IMR-90 (cell line): ENCODE results near the gene ZNF613. TPM values are rescaled to one million over a fixed set of nuclear protein-coding genes. Genes with fewer than 3 reads are reported as not detected.

Source experiments
- ATAC-seq: fragments of 200-7000 bp; cut with Tn5 transposase; 2 replicates; pipeline ENCODE4 v1.9.1; 2020; ENCODE audit warnings: low read depth, mild to moderate bottlenecking, moderate library complexity
- BruUV-seq: library from RNA; stranded (reverse); fragments of 400-500 nt; replicated peaks from 2 replicates; lab custom pipeline; 2021; lab: Mats Ljungman, UMichigan
- CTCF ChIA-PET: fragments of 300-600 bp; formaldehyde crosslinking; extraction: SDS; loops from one replicate; lab custom pipeline; 2021; ENCODE audit warnings: antibody characterized with exemption; lab: Yijun Ruan, JAX
- POLR2A ChIA-PET: fragments of 300-600 bp; sonication (Branson Sonifier 250); formaldehyde crosslinking; loops from one replicate; lab custom pipeline; 2022; ENCODE audit warnings: antibody characterized with exemption; ENCODE audit not compliant: unreplicated experiment; lab: Charles Lee
- DNase-seq: peaks from one replicate; pipeline ENCODE4 v3.0.0; 2013
- H2AFZ ChIP-seq: replicated peaks from 2 replicates; pipeline ENCODE3; 2013; ENCODE audit warnings: low read length, mild to moderate bottlenecking; ENCODE audit not compliant: poor library complexity
- H2AK5ac ChIP-seq: 2 replicates; pipeline ENCODE4 v1.6.1; 2013; ENCODE audit warnings: low read depth, low read length, inconsistent platforms
- H2AK9ac ChIP-seq: replicated peaks from 2 replicates; pipeline ENCODE3; 2013; ENCODE audit warnings: mild to moderate bottlenecking, low read depth, low read length, moderate library complexity; ENCODE audit not compliant: poor library complexity
- H2BK120ac ChIP-seq: 2 replicates; pipeline ENCODE4 v1.6.1; 2013; ENCODE audit warnings: low read depth, low read length, inconsistent platforms
- H2BK15ac ChIP-seq: 3 replicates; pipeline ENCODE4 v1.6.1; 2013; ENCODE audit warnings: low read depth, low read length, inconsistent platforms
- H2BK20ac ChIP-seq: 2 replicates; pipeline ENCODE4 v1.6.1; 2013; ENCODE audit warnings: low read depth, mild to moderate bottlenecking, inconsistent platforms, low read length, moderate library complexity
- H2BK5ac ChIP-seq: 2 replicates; pipeline ENCODE4 v1.6.1; 2013; ENCODE audit warnings: mild to moderate bottlenecking, low read depth, low read length, inconsistent platforms; ENCODE audit not compliant: poor library complexity, severe bottlenecking
- H3K14ac ChIP-seq: replicated peaks from 2 replicates; pipeline ENCODE4 v1.6.1; 2013; ENCODE audit warnings: low read depth, low read length, inconsistent platforms
- H3K18ac ChIP-seq: 2 replicates; pipeline ENCODE4 v1.6.1; 2013; ENCODE audit warnings: low read depth, low read length, control low read depth
- H3K23ac ChIP-seq: 2 replicates; pipeline ENCODE4 v1.6.1; 2013; ENCODE audit warnings: low read depth, low read length, inconsistent platforms
- H3K27ac ChIP-seq: 2 replicates; pipeline ENCODE4 v1.5.1; 2013; ENCODE audit warnings: mild to moderate bottlenecking, control low read depth, low read length; ENCODE audit not compliant: insufficient read depth
- H3K27me3 ChIP-seq: 2 replicates; pipeline ENCODE4 v1.6.1; 2013; ENCODE audit warnings: low read length; ENCODE audit not compliant: control insufficient read depth, insufficient read depth
- H3K36me3 ChIP-seq: 2 replicates; pipeline ENCODE4 v1.6.1; 2013; ENCODE audit warnings: low read length, mixed read lengths; ENCODE audit not compliant: control insufficient read depth, insufficient read depth
- H3K4ac ChIP-seq: 2 replicates; pipeline ENCODE4 v1.6.1; 2013; ENCODE audit warnings: low read depth, low read length, inconsistent platforms
- H3K4me1 ChIP-seq: 2 replicates; pipeline ENCODE4 v1.6.1; 2013; ENCODE audit warnings: low read length, mixed read lengths; ENCODE audit not compliant: control insufficient read depth, insufficient read depth
- H3K4me2 ChIP-seq: 2 replicates; pipeline ENCODE4 v1.6.1; 2013; ENCODE audit warnings: low read depth, mild to moderate bottlenecking, control low read depth, low read length, moderate library complexity
- H3K4me3 ChIP-seq: 2 replicates; pipeline ENCODE4 v1.5.1; 2013; ENCODE audit warnings: low read depth, mild to moderate bottlenecking, control low read depth, low read length, moderate library complexity; ENCODE audit not compliant: insufficient read depth
- H3K56ac ChIP-seq: 2 replicates; pipeline ENCODE4 v1.6.1; 2013; ENCODE audit warnings: low read length, inconsistent platforms; ENCODE audit not compliant: insufficient read depth; ENCODE audit errors: extremely low read depth
- H3K79me1 ChIP-seq, 2 experiments: 2 replicates each; pipeline ENCODE4 v1.6.1; 2013; ENCODE audit warnings: low read length in 2 of 2, inconsistent platforms in 1 of 2, low read depth in 1 of 2
- H3K9ac ChIP-seq: 2 replicates; pipeline ENCODE4 v1.6.1; 2013; ENCODE audit warnings: low read depth, low read length, control low read depth
- H3K9me1 ChIP-seq: 2 replicates; pipeline ENCODE4 v1.6.1; 2013; ENCODE audit warnings: low read length, inconsistent platforms; ENCODE audit not compliant: insufficient read depth
- H3K9me3 ChIP-seq: 2 replicates; pipeline ENCODE4 v1.6.1; 2013; ENCODE audit warnings: low read length; ENCODE audit not compliant: control insufficient read depth, insufficient read depth
- H4K20me1 ChIP-seq: 2 replicates; pipeline ENCODE4 v1.6.1; 2013; ENCODE audit warnings: low read length, inconsistent platforms; ENCODE audit not compliant: insufficient read depth
- H4K5ac ChIP-seq: 2 replicates; pipeline ENCODE4 v1.6.1; 2013; ENCODE audit warnings: mild to moderate bottlenecking, low read depth, low read length, control low read depth
- H4K8ac ChIP-seq, 2 experiments: 2 replicates each; pipeline ENCODE4 v1.6.1; 2013; ENCODE audit warnings: low read depth in 2 of 2, low read length in 2 of 2, control low read depth in 1 of 2, inconsistent platforms in 1 of 2
- H4K91ac ChIP-seq: 2 replicates; pipeline ENCODE4 v1.6.1; 2013; ENCODE audit warnings: low read depth, low read length, inconsistent platforms; ENCODE audit not compliant: insufficient read depth
- CEBPB ChIP-seq: IDR thresholded peaks from 2 replicates; pipeline ENCODE4 v1.6.1; 2012; ENCODE audit warnings: low read depth, low read length, improper control_type of control experiment
- RCOR1 ChIP-seq: IDR thresholded peaks from 2 replicates; pipeline ENCODE4 v1.6.1; 2012; ENCODE audit warnings: mild to moderate bottlenecking, low read length, improper control_type of control experiment; ENCODE audit not compliant: insufficient replicate concordance
- WGBS, 2 experiments: methylation state at CpG; one replicate each; pipeline versions ENCODE4 v1.1.5 to v1.1.7; 2013; ENCODE audit warnings: missing lambda C conversion rate in 2 of 2; ENCODE audit not compliant: insufficient read length in 1 of 2; ENCODE audit errors: extremely low coverage in 2 of 2; 5-methylcytosine and 5-hydroxymethylcytosine counted together
- dilution Hi-C: fragments of 300-500 bp; cut with HindIII; formaldehyde crosslinking; loops from one replicate; pipeline ENCODE4 v1.14.3; 2018; ENCODE audit warnings: low sequenced_read_pairs; ENCODE audit not compliant: unreplicated experiment
- in situ Hi-C: fragments of 300-500 bp; cut with MboI; formaldehyde crosslinking; loops from 3 replicates; pipeline ENCODE4 v1.14.3; 2019; ENCODE audit warnings: low sequenced_read_pairs, inconsistent platforms, mixed read lengths
- intact Hi-C: fragments of 100-400 bp; cut with micrococcal nuclease; formaldehyde crosslinking; loops from 2 replicates; pipeline ENCODE4 v1.10.0; 2022
- polyA plus RNA-seq, 3 experiments: library from polyadenylated mRNA; depleted of rRNA; stranded (reverse); fragments of >200 nt; gene quantifications; 2 replicates each; pipeline ENCODE4 v1.2.3, GENCODE V29; 2012; ENCODE audit warnings: low replicate concordance in 1 of 3
- total RNA-seq: library from RNA; depleted of rRNA; stranded (reverse); fragments of >200 nt; gene quantifications from 2 replicates; pipeline ENCODE4 v1.2.3, GENCODE V29; 2012

The ZNF613 gene
- total and polyA plus RNA-seq, 2 of the 4 experiments (the other 2 are of a cell fraction): 3.3 to 10.4 TPM

GRCh38 chr19:51938936-51939335, 11.7 kb downstream of the ZNF613 start:
- Histone ChIP-seq H4K20me1 (no peaks in the 10 kb centered on the region), H4K91ac (no peak overlapping the region), H3K14ac (no peak overlapping the region), H3K56ac (no peak overlapping the region), H2AK9ac (no peak overlapping the region), H3K27me3 (no peaks in the 10 kb centered on the region), H3K9me1 (no peaks in the 10 kb centered on the region), H2BK120ac (no peak overlapping the region), H2BK20ac (no peak overlapping the region), H3K4me2 (no peak overlapping the region), H4K5ac (no peak overlapping the region), H4K8ac (no peak overlapping the region), H2BK15ac (no peak overlapping the region), H3K9ac (no peak overlapping the region), H3K23ac (no peak overlapping the region), H3K4me1 (no peaks in the 10 kb centered on the region), H3K36me3 (peaks cover 60% of the 10 kb centered on the region), H3K9me3 (peaks cover 30% of the 10 kb centered on the region), H3K18ac (no peak overlapping the region), H3K4ac (no peak overlapping the region), H3K4me3 (no peak overlapping the region), H2BK5ac (no peak overlapping the region), H3K27ac (no peak overlapping the region), H2AK5ac (no peak overlapping the region), H3K79me1 (no peaks in the 10 kb centered on the region; a peak in 2 of 4 replicates), H2AFZ (no peak overlapping the region)
- dilution Hi-C loops: no loop called here
- no peak for DNase-seq
- CTCF ChIA-PET: no interaction called here
- no CpG with 5 or more reads among the region's 2 CpGs for WGBS, 2 experiments
- TF ChIP-seq CEBPB: peak; percentile 59
- no peak for TF ChIP-seq RCOR1
- BruUV-seq: no TSS peak
- no peak for ATAC-seq
- intact Hi-C loops: no loop called here
- in situ Hi-C loops: no loop called here
- POLR2A ChIA-PET: no interaction called here
